Testis (tissue), 2 donors: Measurements from ENCODE around the gene CCSER2.

Experiments
- CTCF ChIP-seq, 3 experiments: fragments of 450-650 bp in 2 of 3; fragments of 200-600 bp in 1 of 3; sonication (generic) in 1 of 3; IDR thresholded peaks; one replicate each; pipeline ENCODE4 v1.5.1; 2016 to 2019; ENCODE audit warnings: antibody characterized with exemption in 3 of 3, mild to moderate bottlenecking in 2 of 3, moderate library complexity in 1 of 3
- POLR2A ChIP-seq: fragments of 450-650 bp; IDR thresholded peaks from one replicate; pipeline ENCODE4 v1.6.1; 2017; ENCODE audit warnings: antibody characterized with exemption, mild to moderate bottlenecking, moderate library complexity

GRCh38 chr10:84392181-84392580 lies 63.8 kb downstream of the CCSER2 start:
- no peak for TF ChIP-seq CTCF (IDR thresholded peaks at IDR 0.05)
- TF ChIP-seq POLR2A = no peak
